Tibial nerve (tissue), 4 donors: ENCODE results near the gene CNIH4. TPM values are rescaled to one million over a fixed set of nuclear protein-coding genes. Genes with fewer than 3 reads are reported as not detected.

Experiments
- DNase-seq, 2 donors: peaks; one replicate each; pipeline ENCODE4 v3.0.0-alpha.2; 2019; ENCODE audit warnings: low spot score in 2 of 2
- H3K27ac ChIP-seq, 4 donors: fragments of 200-600 bp; sonication (generic) in 3 of 4; one replicate each; pipeline ENCODE4 v1.5.1; 2017 to 2019; ENCODE audit warnings: mild to moderate bottlenecking in 1 of 4
- H3K27me3 ChIP-seq, 2 donors: fragments of 200-600 bp; sonication (generic) in 1 of 2; one replicate each; pipeline versions ENCODE4 v1.5.1 to v1.6.0; 2017 to 2019
- H3K36me3 ChIP-seq, 3 donors: fragments of 200-600 bp; sonication (generic); one replicate each; pipeline ENCODE4 v1.5.1; 2018 to 2019
- H3K4me1 ChIP-seq, 4 donors: fragments of 200-600 bp; sonication (generic) in 3 of 4; one replicate each; pipeline ENCODE4 v1.5.1; 2017 to 2019
- H3K4me3 ChIP-seq, 4 donors: fragments of 200-600 bp; sonication (generic) in 3 of 4; one replicate each; pipeline ENCODE4 v1.5.1; 2017 to 2019; ENCODE audit warnings: mild to moderate bottlenecking in 1 of 4, moderate library complexity in 1 of 4
- H3K9me3 ChIP-seq, 4 donors: fragments of 200-600 bp; sonication (generic) in 3 of 4; one replicate each; pipeline ENCODE4 v1.5.1; 2017 to 2019
- CTCF ChIP-seq, 5 experiments: fragments of 200-600 bp in 3 of 5; fragments of 450-650 bp in 2 of 5; sonication (generic) in 3 of 5; IDR thresholded peaks; one replicate each; pipeline ENCODE4 v1.5.1; 2016 to 2019; ENCODE audit warnings: antibody characterized with exemption in 5 of 5, mild to moderate bottlenecking in 3 of 5, moderate library complexity in 2 of 5
- EP300 ChIP-seq, 2 donors: sonication (generic); formaldehyde crosslinking; IDR thresholded peaks; one replicate each; pipeline ENCODE4 v1.6.1; 2017; ENCODE audit warnings: antibody characterized with exemption in 2 of 2, mild to moderate bottlenecking in 1 of 2
- POLR2A ChIP-seq, 2 donors: fragments of 450-650 bp; IDR thresholded peaks; one replicate each; pipeline ENCODE4 v1.6.1; 2017; ENCODE audit warnings: antibody characterized with exemption in 2 of 2, mild to moderate bottlenecking in 2 of 2, moderate library complexity in 2 of 2
- WGBS, 2 donors: methylation state at CpG; one replicate each; pipeline ENCODE4 v1.1.5; 2018; 5-methylcytosine and 5-hydroxymethylcytosine counted together
- total RNA-seq, 4 donors: library from RNA; depleted of rRNA; stranded (reverse); fragments of >200 nt; gene quantifications; one replicate each; pipeline ENCODE4 v1.1.0, GENCODE V29; 2016

The CNIH4 gene
- total RNA-seq, 4 donors from 2014 or later = 20.8 to 65.1 (median 34.6) TPM

- no peaks in the 10 kb centered on the region for H3K4me1 ChIP-seq
- H3K9me3 ChIP-seq = no peaks in the 10 kb centered on the region
- H3K36me3 ChIP-seq = peaks cover 5 to 97% (median 24%) of the 10 kb centered on the region in 3 donors
- H3K27ac ChIP-seq = no peak overlapping the region
- H3K4me3 ChIP-seq = no peak overlapping the region
- WGBS, 2 donors = 89 to 98% methylated on average over 5 of the region's 5 CpGs
- H3K27me3 ChIP-seq = no peaks in the 10 kb centered on the region
- no peak for DNase-seq
- no peak for TF ChIP-seq EP300 (IDR thresholded peaks at IDR 0.05)
- TF ChIP-seq CTCF (IDR thresholded peaks at IDR 0.05) = no peak
- no peak for TF ChIP-seq POLR2A (IDR thresholded peaks at IDR 0.05)
Observed at GRCh38 chr1:224373008-224373590, 16.4 kb downstream of the CNIH4 start.

DNA sequence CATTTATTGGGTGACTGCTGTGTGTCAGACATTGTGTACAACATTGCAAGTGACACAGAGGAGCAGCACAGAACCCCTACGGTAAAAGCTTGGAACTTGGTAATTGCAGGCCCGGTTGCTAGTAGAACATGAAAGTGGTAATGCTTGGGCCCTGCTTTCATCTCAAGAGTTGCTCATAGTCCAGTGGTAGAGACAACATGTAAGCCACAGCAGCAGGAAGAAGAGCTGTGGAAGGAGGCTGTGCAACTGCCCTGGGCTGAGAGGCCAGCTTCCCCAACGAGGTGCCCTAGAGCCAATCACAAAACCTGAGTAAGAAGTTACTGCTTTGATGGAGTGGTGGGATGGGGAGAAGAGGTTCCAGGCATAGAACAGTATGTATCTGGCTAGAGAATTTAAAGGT is 18.4 kb downstream of the CNIH4 start:
- 67 to 69% methylated on average over 3 of the region's 3 CpGs for WGBS, 2 donors
- no peaks in the 10 kb centered on the region for H3K9me3 ChIP-seq
- H3K27me3 ChIP-seq = no peaks in the 10 kb centered on the region
- no peak for DNase-seq
- no peaks in the 10 kb centered on the region for H3K4me1 ChIP-seq
- peaks cover 5 to 94% (median 12%) of the 10 kb centered on the region in 3 donors for H3K36me3 ChIP-seq
- TF ChIP-seq POLR2A (IDR thresholded peaks at IDR 0.05) (no peak), CTCF (IDR thresholded peaks at IDR 0.05) (no peak), EP300 (IDR thresholded peaks at IDR 0.05) (no peak)
- H3K4me3 ChIP-seq = no peak overlapping the region
- H3K27ac ChIP-seq = no peak overlapping the region

GRCh38 chr1:224377676-224378006 is 21.0 kb downstream of the CNIH4 start:
- Histone ChIP-seq H3K4me3 (no peak overlapping the region), H3K4me1 (no peaks in the 10 kb centered on the region), H3K27me3 (no peaks in the 10 kb centered on the region), H3K27ac (no peak overlapping the region), H3K36me3 (peaks cover 0 to 87% (median 10%) of the 10 kb centered on the region in 3 donors), H3K9me3 (no peaks in the 10 kb centered on the region)
- TF ChIP-seq CTCF (IDR thresholded peaks at IDR 0.05) (no peak), POLR2A (IDR thresholded peaks at IDR 0.05) (no peak), EP300 (IDR thresholded peaks at IDR 0.05) (no peak)
- DNase-seq = no peak
- 87 to 93% methylated on average over 2 of the region's 2 CpGs for WGBS, 2 donors

DNA sequence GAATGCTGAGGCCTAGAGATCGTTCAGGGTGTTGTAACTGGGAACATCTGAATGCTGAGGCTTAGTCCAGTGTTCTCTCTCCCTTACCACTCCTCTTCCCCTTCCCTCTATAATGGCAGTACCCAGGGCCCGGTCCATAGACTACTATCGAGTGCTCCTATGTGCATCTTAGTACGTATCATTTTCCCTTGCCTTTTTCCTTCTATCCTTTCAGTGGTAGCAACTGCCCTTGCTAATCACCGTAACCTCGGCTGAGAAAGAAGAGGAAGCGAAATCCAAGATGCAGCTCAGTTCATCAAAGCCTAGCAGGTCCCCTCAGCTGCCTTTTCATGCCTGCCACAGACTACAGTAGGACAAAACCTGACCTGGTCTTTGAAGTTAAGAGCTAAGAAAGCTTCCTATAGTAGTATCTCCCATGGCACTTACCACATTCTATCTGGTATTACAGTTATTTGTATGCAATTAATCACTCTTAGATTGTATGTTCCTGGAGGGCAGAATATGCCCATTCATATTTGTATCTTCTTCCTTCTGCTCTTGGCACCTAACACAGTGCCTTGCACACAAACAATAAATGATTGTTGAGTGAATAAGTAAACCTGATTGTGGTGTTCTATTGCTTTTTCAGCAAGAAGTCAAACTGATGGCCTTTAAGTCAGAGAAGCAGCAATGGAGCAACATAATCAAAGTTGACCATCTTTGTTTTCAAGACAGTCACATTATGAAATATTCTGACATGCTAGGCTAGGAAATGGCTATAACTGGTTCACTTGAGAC is 22.4 kb downstream of the CNIH4 start:
- Histone ChIP-seq H3K4me1 (no peaks in the 10 kb centered on the region), H3K27ac (peak overlapping the region in 1 of 4 donors; percentile 1), H3K9me3 (no peaks in the 10 kb centered on the region), H3K36me3 (peaks cover 0 to 79% (median 7%) of the 10 kb centered on the region in 3 donors), H3K4me3 (no peak overlapping the region), H3K27me3 (no peaks in the 10 kb centered on the region)
- DNase-seq = no peak
- WGBS, 2 donors = 81 to 86% methylated on average over 7 of the region's 7 CpGs
- no peak for TF ChIP-seq POLR2A (IDR thresholded peaks at IDR 0.05)
- no peak for TF ChIP-seq EP300 (IDR thresholded peaks at IDR 0.05)
- TF ChIP-seq CTCF (IDR thresholded peaks at IDR 0.05) = no peak

DNA sequence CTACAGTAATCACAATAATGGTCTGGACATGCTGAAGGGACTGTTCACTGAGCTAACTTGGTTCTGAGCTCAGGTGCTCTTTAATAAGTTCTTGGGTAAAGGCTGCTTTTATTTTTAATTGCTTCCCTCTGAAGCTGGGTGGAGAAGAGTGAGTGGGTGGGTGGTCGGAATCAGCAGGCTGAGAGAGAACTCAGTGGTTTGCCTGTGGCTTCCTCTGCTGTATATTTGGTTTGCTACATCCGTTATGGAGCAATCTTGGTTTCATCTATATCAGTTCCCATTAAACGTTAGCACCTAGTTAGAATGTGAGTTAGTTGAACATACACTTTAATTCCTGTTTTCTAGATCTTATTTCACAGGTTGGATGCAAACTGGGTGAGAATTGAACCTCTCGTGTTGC is 23.3 kb downstream of the CNIH4 start:
- Histone ChIP-seq H3K27ac (no peak overlapping the region), H3K9me3 (no peaks in the 10 kb centered on the region), H3K27me3 (no peaks in the 10 kb centered on the region), H3K4me1 (no peaks in the 10 kb centered on the region), H3K4me3 (no peak overlapping the region), H3K36me3 (peaks cover 0 to 80% (median 7%) of the 10 kb centered on the region in 3 donors)
- WGBS, 2 donors = 59 to 62% methylated on average over 4 of the region's 4 CpGs
- DNase-seq = no peak
- TF ChIP-seq POLR2A (IDR thresholded peaks at IDR 0.05) (no peak), CTCF (IDR thresholded peaks at IDR 0.05) (no peak), EP300 (IDR thresholded peaks at IDR 0.05) (peak in 1 of 2 donors; percentile 39)
